Testis (tissue), 2 donors: Measurements from ENCODE around the gene FAM83C.

Experiments
- CTCF ChIP-seq, 3 experiments: fragments of 450-650 bp in 2 of 3; fragments of 200-600 bp in 1 of 3; sonication (generic) in 1 of 3; IDR thresholded peaks; one replicate each; pipeline ENCODE4 v1.5.1; 2016 to 2019; ENCODE audit warnings: antibody characterized with exemption in 3 of 3, mild to moderate bottlenecking in 2 of 3, moderate library complexity in 1 of 3
- POLR2A ChIP-seq: fragments of 450-650 bp; IDR thresholded peaks from one replicate; pipeline ENCODE4 v1.6.1; 2017; ENCODE audit warnings: antibody characterized with exemption, mild to moderate bottlenecking, moderate library complexity

DNA sequence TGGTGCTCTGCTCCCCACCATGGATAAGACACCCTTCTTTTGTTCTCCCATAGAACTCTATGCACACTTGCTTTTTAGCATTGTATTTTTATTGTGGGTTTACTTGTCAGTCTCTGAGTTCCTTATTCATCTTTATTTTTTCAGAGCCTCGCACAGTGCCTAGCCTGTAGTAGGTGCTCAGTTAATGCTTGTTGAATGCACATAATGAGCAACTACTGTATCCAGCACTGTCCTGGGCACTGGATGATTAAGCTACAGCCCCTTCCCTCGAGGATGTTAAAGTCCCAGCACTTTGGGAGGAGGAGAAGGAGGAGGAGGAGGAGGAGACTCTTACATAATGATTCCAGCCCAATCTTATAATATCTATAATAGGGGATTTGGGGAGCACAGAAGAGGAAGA lies 48.9 kb downstream of the FAM83C start:
- no peak for TF ChIP-seq CTCF (IDR thresholded peaks at IDR 0.05)
- TF ChIP-seq POLR2A: no peak
